Measurements from ENCODE around the gene USP17L28.
"Not testable (repeated sequence)": the region's sequence is repeated elsewhere in the genome, so short reads cannot be mapped to it uniquely, and the experiment has no call there.

USP17L28 gene

GRCh38 chr4:9384126-9384525, 35.4 kb downstream of the USP17L28 start:
- Histone ChIP-seq H3K9ac (ENCODE audit: low read depth, low read length) (no peak overlapping the region), H3K4me3 (ENCODE audit: low read length) (no peak overlapping the region), H3K27me3 (ENCODE audit: insufficient read depth, low read length) (no peaks in the 10 kb centered on the region), H3K27ac (ENCODE audit: low read length) (no peak overlapping the region), H3K36me3 (ENCODE audit: insufficient read depth, low read depth, low read length) (no peaks in the 10 kb centered on the region), H3K9me3 (ENCODE audit: insufficient read depth, low read depth, low read length) (peaks cover 8% of the 10 kb centered on the region; the same call in 1 of the 2 replicates), H3K4me1 (ENCODE audit: insufficient read depth, low read length) (no peaks in the 10 kb centered on the region)

GRCh38 chr4:9389001-9389400, 40.3 kb downstream of the USP17L28 start:
- H3K27me3 ChIP-seq (ENCODE audit: insufficient read depth, low read length); H3K27ac ChIP-seq (ENCODE audit: low read length); H3K4me1 ChIP-seq (ENCODE audit: insufficient read depth, low read length); H3K4me3 ChIP-seq (ENCODE audit: low read length); H3K9ac ChIP-seq (ENCODE audit: low read depth, low read length); H3K36me3 ChIP-seq (ENCODE audit: insufficient read depth, low read depth, low read length): not testable (repeated sequence)
- peaks cover 11% of the 10 kb centered on the region for H3K9me3 ChIP-seq (ENCODE audit: insufficient read depth, low read depth, low read length)

Data from iPS-20b (cell line).